Fibroblast of skin of left quadriceps (primary cell): ENCODE data around the gene HNRNPF.

Source experiments
- DNase-seq, 2 experiments: peaks; one replicate each; pipeline ENCODE4 v3.0.0-alpha.2; 2013; ENCODE audit warnings: low read depth in 2 of 2

Gene HNRNPF

DNA sequence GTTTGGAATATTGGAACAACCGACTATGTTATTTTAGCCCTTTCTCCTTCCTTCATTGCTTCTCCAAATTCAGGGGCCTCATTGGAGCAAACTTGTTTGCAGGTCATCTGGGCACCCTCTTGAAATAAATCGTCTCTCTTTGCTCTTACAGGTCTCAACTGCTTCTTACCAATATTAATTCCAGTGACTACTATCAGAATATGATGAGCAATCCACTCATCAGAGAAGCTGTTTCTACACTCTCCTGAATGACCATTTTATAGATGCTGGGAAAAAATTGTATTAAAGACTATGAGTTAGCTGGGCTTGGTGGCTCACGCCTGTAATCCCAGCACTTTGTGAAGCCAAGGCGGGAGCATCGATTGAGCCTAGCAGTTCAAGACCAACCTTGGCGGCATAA is 12.5 kb upstream of the HNRNPF start:
- no peak for DNase-seq

DNA sequence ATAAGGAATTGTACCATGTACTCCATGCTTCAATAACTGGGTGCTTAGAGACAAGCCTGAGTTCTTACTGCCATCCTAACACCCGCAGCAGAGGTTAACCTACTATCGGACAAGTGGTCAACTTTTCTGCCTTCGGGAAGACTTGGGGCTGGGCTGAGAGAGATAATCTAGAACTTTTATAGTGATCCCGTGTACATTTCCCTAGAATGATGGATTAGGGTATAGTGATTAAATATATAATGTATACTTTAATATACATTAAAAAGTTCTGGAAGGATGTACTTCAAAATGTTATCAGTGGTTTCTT is 12.2 kb upstream of the HNRNPF start:
- DNase-seq = no peak

DNA sequence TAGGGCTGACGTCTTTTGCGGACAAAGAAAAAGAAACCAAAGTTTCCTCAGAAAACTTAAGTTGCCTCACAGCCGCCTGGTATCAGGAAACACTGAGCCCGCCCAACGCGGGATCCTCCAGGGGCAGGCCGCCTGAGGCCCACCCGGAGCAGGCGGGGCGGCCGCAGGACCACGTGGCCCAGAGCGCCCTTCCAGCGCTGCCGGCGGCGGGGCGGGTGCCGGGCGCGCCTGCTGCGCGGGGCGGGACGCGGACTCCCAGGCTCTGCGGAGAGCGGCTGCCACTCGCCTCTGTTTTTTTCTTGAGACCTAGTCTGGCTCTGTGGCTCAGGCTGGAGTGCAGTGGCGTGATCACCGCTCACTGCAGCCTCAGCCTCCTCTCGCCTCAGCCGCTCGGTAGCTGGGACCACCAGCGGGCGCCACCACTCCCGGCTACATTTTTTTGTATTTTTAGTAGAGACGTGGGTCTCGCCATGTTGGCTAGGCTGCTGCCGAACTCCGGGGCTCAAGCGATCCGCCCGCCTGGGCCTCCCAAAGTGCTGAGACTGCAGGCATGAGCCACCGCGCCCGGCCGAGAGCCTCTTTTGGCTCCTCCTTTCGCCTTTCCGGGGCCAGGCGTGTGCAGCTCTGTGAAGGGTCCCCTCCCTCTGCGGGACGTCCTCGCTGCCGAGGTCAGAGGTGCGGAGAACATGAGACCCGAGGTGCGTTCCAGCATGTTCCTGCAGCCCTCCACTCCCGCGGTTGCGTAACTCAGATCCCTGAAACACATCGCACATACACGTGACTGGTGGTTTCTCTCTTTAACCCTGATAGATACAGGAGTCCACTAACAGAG is 11.6 kb upstream of the HNRNPF start:
- DNase-seq = peak; percentile 76 to 77

DNA sequence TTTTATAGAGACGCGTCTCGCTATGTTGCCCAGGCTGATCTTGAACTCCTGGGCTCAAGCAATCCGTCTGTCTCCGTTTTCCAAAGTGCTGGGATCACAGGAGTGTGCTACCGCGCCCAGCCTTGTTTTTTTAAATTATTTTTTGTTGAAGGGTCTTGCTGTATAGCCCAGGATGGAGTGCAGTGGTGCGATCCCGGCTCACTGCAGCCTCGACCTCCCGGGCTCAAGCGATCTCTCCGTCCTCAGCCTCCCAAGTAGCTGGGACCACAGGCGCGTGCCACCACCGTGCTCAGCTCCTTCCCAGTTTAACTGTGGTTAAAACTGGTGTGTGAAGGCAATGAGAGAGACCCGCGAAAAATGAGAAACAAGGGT is 11.0 kb upstream of the HNRNPF start:
- no peak for DNase-seq

DNA sequence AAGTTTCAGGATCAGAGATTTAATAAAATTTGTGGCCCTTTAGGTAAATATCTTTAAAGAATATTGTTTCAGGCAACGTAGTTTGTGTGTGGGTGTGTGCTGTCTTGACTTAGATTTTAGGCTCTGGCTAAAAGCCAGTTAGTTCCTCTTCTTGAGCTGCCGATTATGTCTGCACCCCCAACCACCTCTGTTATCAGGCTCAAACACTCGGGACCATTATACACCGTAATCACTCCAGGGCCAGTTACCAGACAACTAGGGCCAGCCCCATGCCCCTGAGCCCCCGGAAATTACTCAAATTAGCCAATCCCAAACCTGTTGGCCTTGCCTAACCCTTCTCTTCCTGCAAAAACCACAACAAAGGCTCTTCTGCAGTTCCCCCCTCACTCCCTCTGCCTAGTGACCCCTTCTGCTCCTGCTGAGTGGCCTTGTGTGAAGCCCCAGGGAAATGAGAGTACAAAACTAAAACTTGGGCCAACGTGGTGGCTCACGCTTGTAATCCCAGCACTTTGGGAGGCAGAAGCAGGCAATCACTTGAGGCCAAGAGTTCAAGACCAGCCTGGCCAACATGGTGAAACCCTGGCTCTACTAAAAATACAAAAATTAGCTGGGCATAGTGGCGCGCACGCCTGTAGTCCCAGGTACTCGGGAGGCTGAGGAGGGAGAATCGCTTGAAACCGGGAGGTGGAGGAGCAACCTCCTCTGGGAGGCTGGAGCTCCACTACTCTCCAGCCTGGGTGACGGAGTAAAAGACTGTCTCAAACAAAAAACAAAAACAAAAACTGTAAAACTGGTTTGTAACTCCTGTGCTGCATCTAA is 9.2 kb upstream of the HNRNPF start:
- DNase-seq = no peak

DNA sequence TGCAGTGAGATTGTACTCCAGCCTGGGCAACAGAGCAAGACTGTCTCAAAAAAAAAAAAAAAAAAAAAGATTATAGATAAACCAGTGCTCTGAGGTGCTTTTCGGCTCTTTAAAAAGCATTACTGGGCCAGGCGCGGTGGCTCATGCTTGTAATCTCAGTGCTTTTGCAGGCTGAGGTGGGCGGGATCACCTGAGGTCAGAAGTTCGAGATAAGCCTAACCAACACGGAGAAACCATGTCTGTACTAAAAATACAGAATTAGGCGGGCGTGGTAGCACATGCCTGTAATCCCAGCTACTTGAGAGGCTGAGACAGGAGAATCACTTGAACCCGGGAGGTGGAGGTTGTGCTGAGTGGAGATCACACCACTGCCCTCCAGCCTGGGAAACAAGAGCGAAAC is 6.6 kb upstream of the HNRNPF start:
- DNase-seq = no peak

DNA sequence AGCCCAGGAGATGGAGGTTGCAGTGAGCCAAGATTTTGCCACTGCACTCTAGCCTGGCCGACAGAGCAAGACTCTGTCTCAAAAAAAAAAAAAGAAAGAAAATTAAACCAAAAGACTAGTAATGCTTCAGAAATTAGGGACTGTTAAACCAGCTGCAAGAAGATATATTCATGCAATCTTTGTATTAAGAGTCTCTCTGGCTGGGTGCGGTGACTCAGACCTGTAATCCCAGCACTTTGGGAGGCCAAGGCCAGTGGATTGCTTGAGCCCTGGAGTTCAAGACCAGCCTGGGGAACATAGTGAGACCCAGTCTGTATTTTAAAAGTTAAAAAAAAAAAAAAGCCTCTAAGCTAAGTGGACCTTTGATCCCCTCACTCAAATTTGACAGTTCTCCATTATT is 2.5 kb upstream of the HNRNPF start:
- no peak for DNase-seq

DNA sequence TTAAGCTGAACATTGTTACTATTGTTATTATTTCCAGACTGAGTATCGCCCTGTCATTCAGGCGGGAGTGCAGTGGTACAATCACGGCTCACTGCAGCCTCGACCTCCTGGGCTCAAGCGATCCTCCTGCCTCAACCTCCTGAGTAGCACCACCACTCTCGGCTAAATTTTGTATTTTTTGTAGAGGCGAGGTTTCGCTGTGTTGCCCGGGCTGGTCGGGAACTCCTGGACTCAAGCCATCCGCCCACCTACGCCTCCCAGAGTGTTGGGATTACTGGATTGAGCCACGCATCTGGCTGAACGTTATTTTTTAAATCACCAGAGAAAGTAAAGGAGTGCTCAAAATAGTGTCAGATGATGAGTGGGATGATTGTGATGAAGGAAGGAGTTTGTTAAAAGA is 1.4 kb upstream of the HNRNPF start:
- DNase-seq = no peak

DNA sequence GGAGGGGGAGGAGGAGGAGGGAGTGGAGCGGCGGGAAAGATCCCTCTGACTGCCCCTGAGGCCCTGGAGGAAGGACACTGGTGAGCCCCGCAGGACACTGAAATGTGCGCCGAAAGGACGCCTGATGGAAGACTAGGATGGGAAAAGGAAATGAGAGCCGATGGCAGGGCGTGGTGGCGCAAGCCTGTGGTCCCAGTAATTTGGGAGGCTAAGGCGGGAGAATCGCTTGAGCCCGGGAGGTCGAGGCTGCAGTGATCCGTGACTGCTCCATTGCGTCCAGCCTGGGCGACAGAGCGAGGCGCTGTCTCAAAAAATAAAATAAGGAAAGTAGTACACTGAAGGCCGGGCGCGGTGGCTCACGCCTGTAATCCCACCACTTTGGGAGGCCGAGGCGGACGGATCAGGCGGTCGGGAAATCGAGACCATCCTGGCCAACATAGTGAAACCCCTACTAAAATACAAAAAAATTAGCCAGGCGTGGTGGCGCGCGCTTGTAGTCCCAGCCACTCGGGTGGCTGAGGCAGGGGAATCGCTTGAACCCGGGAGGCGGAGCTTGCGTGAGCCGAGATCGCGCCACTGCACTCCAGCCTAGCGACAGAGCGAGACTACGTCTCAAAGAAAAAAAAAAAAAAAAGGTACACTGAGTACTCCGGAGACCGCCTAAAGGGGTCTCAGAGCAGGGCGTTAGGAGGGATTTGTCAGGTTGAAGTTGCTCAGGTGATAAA is 561 bp upstream of the HNRNPF start:
- no peak for DNase-seq

DNA sequence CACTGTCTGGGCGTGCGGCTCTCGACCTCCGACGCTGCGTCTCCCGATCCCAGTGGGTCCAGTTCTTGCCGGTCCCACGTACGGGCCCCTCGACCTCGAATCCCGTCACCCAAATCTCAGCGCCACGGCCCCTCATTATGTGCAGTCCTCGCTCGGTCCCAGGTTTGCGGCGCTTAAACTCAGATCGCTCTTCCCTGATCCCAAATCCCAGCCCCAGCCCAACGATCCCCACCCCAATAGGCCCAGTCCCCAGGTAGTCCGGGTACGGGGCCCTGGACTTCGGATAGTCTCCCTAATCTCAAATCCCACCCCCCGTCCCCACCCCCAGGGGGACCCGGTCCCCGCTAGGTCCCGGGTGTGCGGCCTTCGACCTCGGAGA is 666 bp downstream of the HNRNPF start:
- DNase-seq = no peak

DNA sequence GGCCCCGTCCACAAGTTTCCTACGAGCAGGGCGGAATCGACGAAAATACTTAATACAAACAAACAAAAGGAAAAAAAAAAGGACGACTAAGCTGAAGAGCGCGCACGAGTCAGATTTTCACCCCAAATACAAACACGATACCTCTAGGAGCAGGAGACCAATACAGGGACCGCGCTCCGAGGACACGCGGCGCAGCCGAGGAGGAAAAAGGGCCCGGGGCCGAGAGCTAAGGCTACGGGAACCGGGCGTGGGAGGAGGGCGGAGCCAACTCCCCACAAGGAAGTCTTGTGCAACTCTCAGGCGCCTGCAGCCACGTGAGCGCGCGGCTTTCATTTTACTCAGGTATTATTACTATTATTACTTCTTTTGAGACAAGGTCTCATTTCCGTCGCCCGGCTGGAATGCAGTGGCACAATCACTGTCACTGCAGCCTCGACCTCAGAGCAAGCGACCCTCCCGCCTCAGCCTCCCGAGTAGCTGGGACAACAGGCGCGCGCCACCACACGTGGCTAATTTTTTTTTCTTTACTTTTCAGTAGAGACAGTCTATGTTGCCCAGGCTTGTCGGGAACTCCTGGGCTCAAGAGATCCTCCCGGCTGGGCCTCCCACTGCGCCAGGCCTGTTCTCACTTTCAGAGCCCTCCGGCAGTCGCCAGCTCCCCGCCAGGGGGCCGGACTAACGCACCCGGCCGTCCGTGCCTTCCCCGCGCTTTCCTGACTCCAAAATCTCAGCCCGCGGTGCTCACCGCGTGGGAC is 1.2 kb downstream of the HNRNPF start:
- peak; percentile 72 for DNase-seq

DNA sequence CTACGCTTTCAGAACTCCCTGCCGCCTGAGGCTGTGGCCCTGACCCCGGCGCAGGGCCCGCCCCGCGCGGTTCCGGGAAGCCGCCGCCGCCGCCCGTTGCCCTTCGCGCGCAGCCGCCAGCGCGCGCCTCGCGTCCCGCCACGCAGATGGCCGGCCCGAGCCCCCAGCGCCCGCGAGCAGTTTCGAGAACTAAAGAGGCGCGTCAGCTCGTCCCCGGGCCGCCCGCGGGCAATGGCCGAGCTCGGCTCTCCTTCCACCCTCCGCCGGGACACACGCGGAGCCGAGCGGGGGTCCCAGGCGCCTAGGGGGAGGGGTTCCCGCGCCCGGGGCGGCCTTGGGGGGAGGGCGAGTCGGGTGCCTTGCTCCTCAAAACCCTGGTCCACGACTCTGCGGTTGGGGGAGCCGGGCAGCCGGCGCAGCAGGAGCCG is 1.8 kb downstream of the HNRNPF start:
- peak in 1 of 2 experiments; percentile 13 for DNase-seq

DNA sequence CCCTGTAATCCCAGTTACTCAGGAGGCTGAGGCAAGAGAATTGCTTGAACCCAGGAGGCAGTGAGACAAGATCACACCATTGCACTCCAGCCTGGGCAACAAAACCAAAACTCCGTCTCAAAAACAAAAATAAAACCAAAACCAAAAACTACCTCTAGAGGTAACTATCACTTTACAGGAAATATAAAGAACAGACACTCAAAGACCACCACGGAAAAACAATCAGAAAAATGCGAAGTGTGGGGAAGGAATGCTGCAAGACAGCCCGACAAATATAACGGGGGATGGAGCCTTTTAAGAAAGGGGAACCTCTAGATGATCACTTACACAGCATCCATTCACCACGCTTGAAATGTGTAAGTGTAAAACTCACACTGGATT is 4.3 kb downstream of the HNRNPF start:
- DNase-seq = no peak

DNA sequence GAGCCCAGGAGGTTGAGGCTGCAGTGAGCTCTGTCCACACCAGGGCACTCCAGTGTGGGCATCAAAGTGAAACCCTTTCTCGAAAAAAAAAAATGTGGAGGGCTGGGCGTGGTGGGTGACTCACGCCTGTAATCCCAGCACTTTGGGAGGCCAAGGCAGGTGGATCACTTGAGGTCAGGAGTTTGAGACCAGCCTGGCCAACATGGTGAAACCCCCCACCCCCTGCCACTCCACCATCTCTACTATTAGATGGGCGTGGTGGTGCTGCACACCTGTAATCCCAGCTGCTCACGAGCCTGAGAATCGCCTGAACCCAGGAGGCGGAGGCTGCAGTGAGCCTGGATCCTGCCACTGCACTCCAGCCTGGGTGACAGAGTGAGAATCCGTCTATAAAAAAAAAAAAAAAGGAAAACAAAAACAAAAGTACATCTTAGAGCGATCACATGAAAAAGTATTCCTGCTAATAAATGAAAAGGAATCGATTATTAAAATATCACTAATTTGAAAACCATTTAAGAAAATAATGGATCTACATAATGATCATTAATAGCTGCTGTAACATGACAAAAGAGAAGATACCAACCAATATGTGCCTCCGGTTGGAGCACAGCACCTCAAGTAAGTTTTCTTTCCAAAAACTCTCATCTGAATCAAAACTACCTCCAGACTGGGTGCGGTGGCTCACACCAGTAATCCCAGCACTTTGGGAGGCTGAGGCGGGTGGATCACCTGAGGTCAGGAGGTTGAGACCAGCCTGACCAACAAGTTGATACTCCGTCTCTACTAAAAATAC is 4.9 kb downstream of the HNRNPF start:
- DNase-seq = no peak

DNA sequence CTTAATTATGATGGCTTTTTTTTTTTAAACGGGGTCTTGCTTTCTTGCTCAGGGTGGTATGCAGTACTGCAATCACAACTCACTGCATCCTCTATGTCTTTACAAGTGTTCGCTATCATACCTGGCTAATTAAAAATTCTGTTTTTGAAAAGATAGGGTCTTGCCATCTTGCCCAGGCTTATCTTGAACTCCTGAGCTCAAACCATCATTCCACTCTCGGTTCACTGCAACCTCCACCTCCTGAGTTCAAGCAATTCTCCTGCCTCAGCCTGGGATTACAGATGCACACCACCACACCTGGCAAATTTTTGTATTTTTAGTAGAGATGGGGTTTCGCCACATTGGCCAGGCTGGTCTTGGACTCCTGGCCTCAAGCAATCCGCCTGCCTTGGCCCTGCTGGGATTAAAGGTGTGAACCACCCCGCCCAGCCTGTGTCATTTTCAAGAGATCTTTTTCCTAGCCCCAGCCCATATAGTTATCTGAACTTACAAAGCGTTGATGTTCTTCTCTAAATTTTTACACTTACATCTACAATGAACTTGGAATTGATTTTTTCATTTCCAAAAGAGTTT is 6.0 kb downstream of the HNRNPF start:
- no peak for DNase-seq

DNA sequence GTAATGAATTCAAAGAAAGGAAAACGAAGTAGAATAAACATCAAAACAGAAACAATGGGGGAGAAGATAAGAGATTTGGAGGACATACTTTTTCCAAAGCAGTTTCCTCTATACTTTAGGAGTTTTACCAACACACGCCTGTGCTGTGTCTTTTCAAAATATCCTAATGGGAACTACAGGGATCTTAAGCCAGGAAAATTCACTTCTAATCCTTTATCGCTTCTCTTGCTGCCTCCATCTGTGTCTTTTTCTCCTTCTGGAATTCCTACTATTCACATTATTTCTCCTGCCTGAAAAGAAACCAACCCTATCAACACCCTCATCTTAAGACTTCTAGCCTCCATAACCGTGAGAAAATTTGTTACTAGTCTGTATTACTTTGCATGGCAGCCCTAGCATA is 6.8 kb downstream of the HNRNPF start:
- no peak for DNase-seq

DNA sequence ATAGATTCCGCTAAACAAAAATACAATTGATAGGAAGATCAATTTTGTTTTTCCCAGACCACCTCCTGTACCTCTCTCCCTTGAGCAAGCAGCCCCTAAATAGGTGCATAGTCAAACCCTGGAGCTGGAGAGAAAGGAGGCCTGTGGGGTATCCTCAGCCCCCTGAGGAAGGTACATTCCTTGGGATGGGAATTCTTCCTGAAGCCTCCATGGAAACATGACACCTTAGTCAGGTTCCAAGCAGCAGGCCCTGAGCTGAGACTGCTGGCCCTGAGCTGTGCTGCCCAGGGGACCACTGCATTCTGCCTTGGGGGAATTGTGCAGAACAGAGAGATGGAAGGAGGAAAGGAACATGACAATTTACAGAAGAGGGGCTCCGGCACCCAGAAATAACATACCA is 7.4 kb downstream of the HNRNPF start:
- DNase-seq = no peak

DNA sequence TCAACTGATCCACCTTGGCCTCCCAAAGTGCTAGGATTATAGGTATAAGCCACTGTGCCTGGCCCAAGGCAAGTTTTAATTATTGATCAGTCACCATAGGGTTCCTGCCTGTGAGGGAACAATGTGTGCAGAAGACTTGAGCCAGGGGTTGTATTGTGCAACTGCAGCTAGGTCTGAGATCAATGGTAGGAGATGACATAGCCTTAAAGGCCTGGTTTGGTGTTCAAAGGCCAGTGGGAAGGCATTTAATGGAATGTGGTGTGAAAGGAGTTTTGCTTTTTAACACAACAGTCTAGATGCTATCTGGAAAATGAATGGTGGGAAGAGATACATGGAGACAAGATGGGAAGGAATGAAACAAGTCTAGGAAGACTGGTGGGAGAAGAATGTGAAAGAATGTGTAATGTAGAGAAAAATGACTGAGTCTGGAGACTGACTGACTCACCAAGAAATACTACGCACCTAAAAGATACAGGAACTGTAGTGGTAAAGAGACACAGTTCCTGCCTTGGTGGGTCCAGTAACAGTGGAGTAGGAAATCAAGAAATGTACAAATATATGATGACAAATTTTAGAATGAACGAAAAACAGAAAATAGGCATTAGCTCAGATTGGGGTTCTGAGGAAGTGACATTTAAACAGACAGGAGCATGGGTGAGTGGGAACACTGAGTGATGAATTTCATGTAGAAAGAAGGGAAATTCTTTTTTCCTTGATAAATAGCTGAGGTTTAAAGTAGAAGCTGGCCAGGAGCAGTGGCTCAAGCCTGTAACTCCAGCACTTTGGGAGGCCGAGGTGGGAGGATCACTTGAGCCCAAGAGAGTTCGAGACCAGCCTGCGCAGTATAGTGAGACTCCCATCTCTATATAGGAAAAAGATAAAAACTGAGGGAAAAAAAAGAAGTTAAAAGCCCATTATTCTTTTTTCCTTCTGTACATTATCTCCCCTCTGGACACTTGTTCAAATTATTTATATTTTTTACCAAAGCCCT is 9.4 kb downstream of the HNRNPF start:
- DNase-seq = no peak

DNA sequence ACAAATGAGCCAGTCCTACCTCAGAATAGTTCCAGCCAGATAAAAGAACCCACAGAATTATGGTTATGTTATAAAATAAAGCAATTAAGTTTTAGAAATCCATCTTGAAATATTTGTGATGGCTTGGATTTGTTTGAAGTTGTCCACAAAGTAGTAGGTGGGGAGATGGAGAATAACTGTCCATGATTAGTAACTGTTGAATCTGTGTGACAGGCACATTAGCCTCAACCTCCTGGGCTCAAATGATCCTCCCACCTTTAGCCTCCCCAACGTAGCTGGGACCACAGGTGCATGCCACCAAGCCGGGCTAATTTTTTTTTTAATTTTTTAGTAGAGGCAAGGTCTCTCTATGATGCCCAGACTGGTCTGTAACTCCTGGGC is 10.1 kb downstream of the HNRNPF start:
- DNase-seq = no peak
